Anterior cingulate cortex (tissue), 58 donors: Measurements from ENCODE around the gene VAT1L.
A peak's percentile ranks its signal among the peaks of the same experiment; 100 is the strongest.
"Not testable (repeated sequence)": the region's sequence is repeated elsewhere in the genome, so short reads cannot be mapped to it uniquely, and the experiment has no call there.

Experiments used
- DNase-seq, 58 donors: peaks; one replicate each; lab custom pipeline; 2025; lab: John Stamatoyannopoulos, UW

The VAT1L gene

GRCh38 chr16:77977339-77977738 lies 189.0 kb downstream of the VAT1L start:
- no peak for DNase-seq

GRCh38 chr16:77985111-77985510 lies 196.7 kb downstream of the VAT1L start:
- no peak for DNase-seq

GRCh38 chr16:77986011-77986740 lies 197.8 kb downstream of the VAT1L start:
- DNase-seq, result peak in 13 of 58 donors; percentile 6 to 60 (median 20)

GRCh38 chr16:77987810-77988209 lies 199.4 kb downstream of the VAT1L start:
- no peak for DNase-seq

GRCh38 chr16:77989846-77990245 lies 201.5 kb downstream of the VAT1L start:
- no peak for DNase-seq

- no peak for DNase-seq
These were observed 203.3 kb downstream of the VAT1L start for GRCh38 chr16:77991701-77992100.

- not testable (repeated sequence) for DNase-seq
These were observed 204.0 kb downstream of the VAT1L start for GRCh38 chr16:77992381-77992780.

- peak in 12 of 58 donors; percentile 0 to 24 (median 7) for DNase-seq
These were observed 205.0 kb downstream of the VAT1L start for GRCh38 chr16:77993111-77993985.

GRCh38 chr16:77995843-77996455 lies 207.6 kb downstream of the VAT1L start:
- no peak for DNase-seq

- DNase-seq, result no peak
These were observed 210.1 kb downstream of the VAT1L start for GRCh38 chr16:77998350-77999023.

GRCh38 chr16:78001451-78002025 lies 213.2 kb downstream of the VAT1L start:
- no peak for DNase-seq

GRCh38 chr16:78002915-78003538 lies 214.7 kb downstream of the VAT1L start:
- DNase-seq, result peak in 56 of 58 donors; percentile 3 to 87 (median 56)

- DNase-seq, result no peak
These were observed 216.2 kb downstream of the VAT1L start for GRCh38 chr16:78004517-78004916.

- DNase-seq, result no peak
These were observed 217.5 kb downstream of the VAT1L start for GRCh38 chr16:78005881-78006280.

GRCh38 chr16:78007121-78007520 lies 218.8 kb downstream of the VAT1L start:
- no peak for DNase-seq

- peak in 1 of 58 donors; percentile 3 for DNase-seq
These were observed 234.1 kb downstream of the VAT1L start, which contains the start of gene CLEC3A for GRCh38 chr16:78022347-78023060. Gene CLEC3A, plus strand, starts transcription at chr16:78022548. Its CDS starts 79 bp downstream, at chr16:78022627.

- DNase-seq, result no peak
These were observed 235.8 kb downstream of the VAT1L start for GRCh38 chr16:78024159-78024558.

- DNase-seq, result no peak
These were observed 237.3 kb downstream of the VAT1L start for GRCh38 chr16:78025631-78026030.

- no peak for DNase-seq
These were observed 239.7 kb downstream of the VAT1L start for GRCh38 chr16:78028018-78028417.
